Measurements from ENCODE around the gene LZTR1. TPM values are rescaled to one million over a fixed set of nuclear protein-coding genes. Genes with fewer than 3 reads are reported as not detected.

LZTR1 gene
- total and polyA plus RNA-seq, 2 donors = 14.7 to 49.2 TPM

DNA sequence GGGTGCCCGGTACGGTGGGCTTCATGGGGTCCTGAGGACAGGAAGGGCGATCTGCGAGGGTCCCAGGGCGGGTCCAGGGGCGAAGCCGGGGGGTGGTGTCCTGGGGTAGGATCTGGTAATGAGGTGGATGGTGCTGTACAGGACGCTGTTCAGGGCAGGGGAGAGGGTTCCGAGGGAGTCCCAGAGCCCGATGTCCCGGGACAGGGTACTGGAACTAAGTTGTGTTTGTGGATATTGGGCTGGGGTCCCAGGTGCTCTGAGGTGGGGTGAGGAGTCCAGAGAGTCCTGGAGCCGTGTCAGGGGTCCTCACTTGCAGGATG lies 426 bp downstream of the LZTR1 start:
- Histone ChIP-seq H3K27me3 (ENCODE audit: control insufficient read depth in 2 of 2, insufficient read depth in 1 of 2, low read length in 1 of 2) (peaks cover 0 to 22% of the 10 kb centered on the region in 2 donors), H3K4me1 (ENCODE audit: control insufficient read depth in 2 of 2, insufficient read depth in 2 of 2, low read length in 2 of 2) (peaks cover 14 to 31% of the 10 kb centered on the region in 2 donors), H3K27ac (ENCODE audit: low read depth in 1 of 2, low read length in 1 of 2) (no peak overlapping the region), H3K9me3 (ENCODE audit: control insufficient read depth in 2 of 2, insufficient read depth in 1 of 2, low read length in 1 of 2) (peaks cover 5 to 14% of the 10 kb centered on the region in 2 donors), H3K4me3 (ENCODE audit: low read length in 2 of 2) (peak overlapping the region; percentile 59 to 82), H3K36me3 (ENCODE audit: control insufficient read depth in 2 of 2, insufficient read depth in 2 of 2, low read length in 1 of 2) (peaks cover 11 to 20% of the 10 kb centered on the region in 2 donors)
- no peak for DNase-seq (ENCODE audit: low read depth in 6 of 9, low spot score in 9 of 9)
- 4% methylated on average over 12 of the region's 12 CpGs for WGBS

DNA sequence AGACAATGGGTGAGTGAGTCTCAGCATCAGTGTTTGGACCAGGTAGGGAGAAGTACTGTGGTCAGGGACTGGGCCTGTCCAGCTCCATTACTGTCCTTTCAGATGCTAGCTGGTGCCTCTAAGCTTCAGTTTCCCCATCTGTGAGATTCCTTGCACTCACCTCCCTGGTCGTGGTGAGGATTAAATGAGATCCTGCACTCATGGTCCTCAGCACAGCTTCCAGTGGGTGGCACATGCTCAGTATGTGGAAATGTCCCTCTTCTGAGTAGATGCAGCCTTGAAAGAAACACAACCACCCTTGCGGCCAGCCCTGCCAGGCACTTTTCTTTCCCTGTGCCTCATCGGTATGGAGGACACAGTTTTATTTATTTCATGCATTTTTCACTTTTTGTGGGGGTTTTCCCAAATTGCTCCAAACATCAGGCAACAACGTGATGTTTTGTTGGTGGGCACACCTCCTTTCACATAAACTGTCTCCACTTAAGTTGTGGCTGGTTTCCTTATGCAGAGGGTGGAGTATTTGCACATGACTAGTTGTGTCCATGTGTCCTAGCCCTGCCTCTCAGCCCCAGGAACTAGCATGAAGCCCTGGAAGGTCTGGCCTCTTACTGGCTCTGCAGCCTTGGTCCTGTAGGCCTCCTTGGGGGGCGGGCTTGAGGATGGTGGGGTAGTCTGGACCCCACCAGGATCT lies 1.1 kb downstream of the LZTR1 start:
- Histone ChIP-seq H3K36me3 (ENCODE audit: control insufficient read depth in 2 of 2, insufficient read depth in 2 of 2, low read length in 1 of 2) (peaks cover 15 to 27% of the 10 kb centered on the region in 2 donors), H3K4me3 (ENCODE audit: low read length in 2 of 2) (peak overlapping the region; percentile 59 to 82), H3K27ac (ENCODE audit: low read depth in 1 of 2, low read length in 1 of 2) (no peak overlapping the region), H3K27me3 (ENCODE audit: control insufficient read depth in 2 of 2, insufficient read depth in 1 of 2, low read length in 1 of 2) (peaks cover 0 to 17% of the 10 kb centered on the region in 2 donors), H3K4me1 (ENCODE audit: control insufficient read depth in 2 of 2, insufficient read depth in 2 of 2, low read length in 2 of 2) (peaks cover 14 to 31% of the 10 kb centered on the region in 2 donors), H3K9me3 (ENCODE audit: control insufficient read depth in 2 of 2, insufficient read depth in 1 of 2, low read length in 1 of 2) (peaks cover 5 to 13% of the 10 kb centered on the region in 2 donors)
- WGBS = 94% methylated on average over 5 of the region's 5 CpGs
- DNase-seq (ENCODE audit: low read depth in 6 of 9, low spot score in 9 of 9) = no peak

GRCh38 chr22:20985720-20986119 lies 3.6 kb downstream of the LZTR1 start:
- DNase-seq (ENCODE audit: low read depth in 6 of 9, low spot score in 9 of 9) = no peak
- peaks cover 14 to 18% of the 10 kb centered on the region in 2 donors for H3K4me1 ChIP-seq (ENCODE audit: control insufficient read depth in 2 of 2, insufficient read depth in 2 of 2, low read length in 2 of 2)
- no peak overlapping the region for H3K27ac ChIP-seq (ENCODE audit: low read depth in 1 of 2, low read length in 1 of 2)
- no peaks in the 10 kb centered on the region for H3K27me3 ChIP-seq (ENCODE audit: control insufficient read depth in 2 of 2, insufficient read depth in 1 of 2, low read length in 1 of 2)
- 99% methylated on average over 7 of the region's 7 CpGs for WGBS
- no peak overlapping the region for H3K4me3 ChIP-seq (ENCODE audit: low read length in 2 of 2)
- peaks cover 17 to 39% of the 10 kb centered on the region in 2 donors for H3K36me3 ChIP-seq (ENCODE audit: control insufficient read depth in 2 of 2, insufficient read depth in 2 of 2, low read length in 1 of 2)
- H3K9me3 ChIP-seq (ENCODE audit: control insufficient read depth in 2 of 2, insufficient read depth in 1 of 2, low read length in 1 of 2) = no peaks in the 10 kb centered on the region

GRCh38 chr22:20986365-20986764 lies 4.3 kb downstream of the LZTR1 start:
- Histone ChIP-seq H3K36me3 (ENCODE audit: control insufficient read depth in 2 of 2, insufficient read depth in 2 of 2, low read length in 1 of 2) (peaks cover 19 to 45% of the 10 kb centered on the region in 2 donors), H3K27ac (ENCODE audit: low read depth in 1 of 2, low read length in 1 of 2) (no peak overlapping the region), H3K9me3 (ENCODE audit: control insufficient read depth in 2 of 2, insufficient read depth in 1 of 2, low read length in 1 of 2) (no peaks in the 10 kb centered on the region), H3K27me3 (ENCODE audit: control insufficient read depth in 2 of 2, insufficient read depth in 1 of 2, low read length in 1 of 2) (no peaks in the 10 kb centered on the region), H3K4me1 (ENCODE audit: control insufficient read depth in 2 of 2, insufficient read depth in 2 of 2, low read length in 2 of 2) (peaks cover 9 to 12% of the 10 kb centered on the region in 2 donors), H3K4me3 (ENCODE audit: low read length in 2 of 2) (no peak overlapping the region)
- 97% methylated on average over 1 of the region's 1 CpG for WGBS
- DNase-seq (ENCODE audit: low read depth in 6 of 9, low spot score in 9 of 9) = no peak

- no peaks in the 10 kb centered on the region for H3K27me3 ChIP-seq (ENCODE audit: control insufficient read depth in 2 of 2, insufficient read depth in 1 of 2, low read length in 1 of 2)
- no peak overlapping the region for H3K27ac ChIP-seq (ENCODE audit: low read depth in 1 of 2, low read length in 1 of 2)
- DNase-seq (ENCODE audit: low read depth in 6 of 9, low spot score in 9 of 9) = no peak
- H3K36me3 ChIP-seq (ENCODE audit: control insufficient read depth in 2 of 2, insufficient read depth in 2 of 2, low read length in 1 of 2) = peaks cover 29 to 55% of the 10 kb centered on the region in 2 donors
- WGBS = 97% methylated on average over 14 of the region's 14 CpGs
- no peak overlapping the region for H3K4me3 ChIP-seq (ENCODE audit: low read length in 2 of 2)
- peaks cover 7 to 9% of the 10 kb centered on the region in 2 donors for H3K4me1 ChIP-seq (ENCODE audit: control insufficient read depth in 2 of 2, insufficient read depth in 2 of 2, low read length in 2 of 2)
- no peaks in the 10 kb centered on the region for H3K9me3 ChIP-seq (ENCODE audit: control insufficient read depth in 2 of 2, insufficient read depth in 1 of 2, low read length in 1 of 2)
Measured at GRCh38 chr22:20987375-20987774, 5.3 kb downstream of the LZTR1 start.

DNA sequence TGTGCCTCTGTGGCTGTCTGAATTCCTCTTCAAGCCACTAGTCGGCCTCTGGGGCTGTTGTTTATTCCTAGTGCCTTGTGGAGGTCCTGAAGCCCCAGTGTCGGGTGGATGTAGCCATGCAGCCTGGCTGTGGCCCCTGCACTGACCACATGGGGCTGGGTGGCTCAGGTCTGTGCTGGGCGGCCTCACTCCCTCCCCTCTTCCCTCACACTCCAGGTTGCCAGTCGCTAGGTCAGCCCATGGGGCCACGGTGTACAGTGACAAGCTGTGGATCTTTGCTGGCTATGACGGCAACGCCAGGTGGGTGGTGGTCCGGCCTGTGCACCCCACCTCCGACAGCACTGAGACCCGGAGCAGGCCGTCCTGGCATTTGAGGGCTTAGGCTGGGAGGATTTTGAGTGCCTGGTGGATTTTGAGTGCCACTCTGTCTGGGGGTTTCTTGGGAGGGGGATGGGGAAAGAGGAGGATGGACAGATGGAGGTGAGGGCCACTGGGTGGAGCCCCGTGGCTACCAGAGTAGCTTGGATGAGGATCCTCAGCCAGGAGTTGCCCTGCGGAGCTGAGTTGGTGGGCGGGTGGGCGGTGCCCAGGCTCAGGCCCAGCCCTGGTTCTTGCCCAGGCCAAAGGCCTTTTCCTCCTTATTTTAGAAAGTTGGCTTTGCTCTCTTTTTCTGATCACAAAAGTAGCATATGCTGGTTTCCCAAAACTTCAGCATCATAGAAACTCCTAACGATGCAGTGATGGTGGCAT lies 6.7 kb downstream of the LZTR1 start:
- Histone ChIP-seq H3K4me3 (ENCODE audit: low read length in 2 of 2) (no peak overlapping the region), H3K9me3 (ENCODE audit: control insufficient read depth in 2 of 2, insufficient read depth in 1 of 2, low read length in 1 of 2) (no peaks in the 10 kb centered on the region), H3K27me3 (ENCODE audit: control insufficient read depth in 2 of 2, insufficient read depth in 1 of 2, low read length in 1 of 2) (no peaks in the 10 kb centered on the region), H3K36me3 (ENCODE audit: control insufficient read depth in 2 of 2, insufficient read depth in 2 of 2, low read length in 1 of 2) (peaks cover 36 to 66% of the 10 kb centered on the region in 2 donors), H3K27ac (ENCODE audit: low read depth in 1 of 2, low read length in 1 of 2) (no peak overlapping the region), H3K4me1 (ENCODE audit: control insufficient read depth in 2 of 2, insufficient read depth in 2 of 2, low read length in 2 of 2) (no peaks in the 10 kb centered on the region)
- WGBS = 99% methylated on average over 16 of the region's 16 CpGs
- DNase-seq (ENCODE audit: low read depth in 6 of 9, low spot score in 9 of 9) = no peak

DNA sequence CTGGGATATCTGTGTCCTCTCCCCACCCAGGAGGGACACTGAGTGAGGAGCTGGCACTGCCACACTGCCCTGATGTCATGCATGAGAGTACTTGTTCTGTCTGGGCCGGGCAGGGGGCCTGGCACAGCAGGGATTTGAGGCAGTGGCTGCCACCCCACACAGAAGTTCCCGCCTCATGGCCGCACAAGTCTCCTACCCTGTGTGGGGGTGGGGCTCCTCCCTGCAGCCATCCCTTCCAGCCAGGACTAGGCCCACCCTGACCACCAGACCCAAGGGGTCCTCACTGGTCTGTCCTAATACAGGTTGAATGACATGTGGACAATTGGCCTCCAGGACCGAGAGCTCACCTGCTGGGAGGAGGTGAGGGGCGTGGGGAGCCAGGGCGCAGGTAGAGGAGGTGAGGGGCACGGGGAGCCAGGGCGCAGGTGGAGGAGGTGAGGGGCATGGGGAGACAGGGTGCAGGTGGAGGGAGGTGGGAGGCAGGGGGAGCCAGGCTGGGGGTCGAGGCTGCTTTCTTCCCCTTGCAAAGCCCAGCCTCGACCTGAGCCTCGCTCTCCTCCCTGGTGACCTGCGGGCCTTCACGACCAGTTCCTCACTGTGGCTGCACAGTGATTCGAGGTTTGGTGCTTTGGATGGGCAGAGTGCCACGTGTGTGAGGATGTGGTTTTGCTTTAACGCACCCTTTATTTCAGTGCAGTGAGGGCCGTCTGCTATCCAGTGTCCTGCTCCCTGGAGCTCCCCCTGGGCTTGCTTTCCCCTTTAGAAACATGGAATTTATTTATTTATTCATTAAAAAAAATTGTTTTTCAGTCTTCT lies 7.4 kb downstream of the LZTR1 start:
- WGBS = 55% methylated on average over 17 of the region's 17 CpGs
- Histone ChIP-seq H3K4me3 (ENCODE audit: low read length in 2 of 2) (no peak overlapping the region), H3K36me3 (ENCODE audit: control insufficient read depth in 2 of 2, insufficient read depth in 2 of 2, low read length in 1 of 2) (peaks cover 41 to 70% of the 10 kb centered on the region in 2 donors), H3K27me3 (ENCODE audit: control insufficient read depth in 2 of 2, insufficient read depth in 1 of 2, low read length in 1 of 2) (no peaks in the 10 kb centered on the region), H3K27ac (ENCODE audit: low read depth in 1 of 2, low read length in 1 of 2) (no peak overlapping the region), H3K4me1 (ENCODE audit: control insufficient read depth in 2 of 2, insufficient read depth in 2 of 2, low read length in 2 of 2) (no peaks in the 10 kb centered on the region), H3K9me3 (ENCODE audit: control insufficient read depth in 2 of 2, insufficient read depth in 1 of 2, low read length in 1 of 2) (no peaks in the 10 kb centered on the region)
- no peak for DNase-seq (ENCODE audit: low read depth in 6 of 9, low spot score in 9 of 9)

DNA sequence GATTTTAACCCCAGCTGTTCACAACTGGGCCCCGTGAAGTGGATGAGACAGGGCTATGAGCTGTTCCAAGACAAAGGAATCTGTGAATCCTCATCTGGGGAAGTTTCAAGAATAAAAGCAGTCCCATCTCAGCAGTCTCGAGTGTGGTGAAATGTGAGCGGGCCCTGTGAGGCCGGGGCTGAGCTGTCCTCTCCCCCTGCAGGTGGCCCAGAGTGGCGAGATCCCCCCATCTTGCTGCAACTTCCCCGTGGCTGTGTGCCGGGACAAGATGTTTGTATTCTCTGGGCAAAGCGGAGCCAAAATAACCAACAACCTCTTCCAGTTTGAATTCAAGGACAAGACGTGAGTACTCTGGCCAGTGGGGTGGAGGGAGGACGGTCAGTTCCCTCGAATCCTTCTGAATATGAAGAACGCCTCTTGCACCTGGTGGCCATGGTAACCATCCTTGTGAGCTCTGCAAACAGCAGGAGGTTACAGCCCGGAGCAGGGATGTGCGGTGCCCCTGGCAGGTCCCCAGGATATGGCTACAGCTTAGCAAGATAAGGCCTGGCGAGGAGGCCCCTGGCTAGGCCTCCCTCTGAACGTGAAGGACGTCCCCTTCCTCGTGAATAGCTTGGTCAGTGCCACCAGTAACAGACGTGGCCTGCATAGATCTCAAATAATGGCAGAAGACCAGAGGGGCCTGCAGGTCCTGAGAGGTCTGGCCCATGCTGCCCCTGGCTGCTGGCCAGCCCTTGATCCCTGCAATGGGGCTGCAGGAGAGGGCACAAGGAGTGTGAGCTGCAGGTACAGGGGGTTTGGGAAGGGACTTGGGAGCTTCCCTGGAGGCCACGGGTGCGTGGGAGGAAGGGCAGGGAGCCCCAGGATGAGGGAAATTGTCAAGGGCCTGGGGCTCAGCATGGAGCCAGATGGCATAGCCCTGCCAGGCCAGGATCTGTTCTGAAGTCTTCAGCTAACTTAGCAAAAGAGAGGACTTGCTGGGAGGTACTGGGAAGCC lies 8.4 kb downstream of the LZTR1 start:
- 94% methylated on average over 21 of the region's 21 CpGs for WGBS
- H3K36me3 ChIP-seq (ENCODE audit: control insufficient read depth in 2 of 2, insufficient read depth in 2 of 2, low read length in 1 of 2) = peaks cover 41 to 72% of the 10 kb centered on the region in 2 donors
- H3K27me3 ChIP-seq (ENCODE audit: control insufficient read depth in 2 of 2, insufficient read depth in 1 of 2, low read length in 1 of 2) = no peaks in the 10 kb centered on the region

More for the DNA sequence above, 8.4 kb downstream of the LZTR1 start:
- H3K4me3 ChIP-seq (ENCODE audit: low read length in 2 of 2) = no peak overlapping the region
- H3K9me3 ChIP-seq (ENCODE audit: control insufficient read depth in 2 of 2, insufficient read depth in 1 of 2, low read length in 1 of 2) = no peaks in the 10 kb centered on the region
- H3K4me1 ChIP-seq (ENCODE audit: control insufficient read depth in 2 of 2, insufficient read depth in 2 of 2, low read length in 2 of 2) = no peaks in the 10 kb centered on the region
- DNase-seq (ENCODE audit: low read depth in 6 of 9, low spot score in 9 of 9) = no peak
- H3K27ac ChIP-seq (ENCODE audit: low read depth in 1 of 2, low read length in 1 of 2) = no peak overlapping the region

All from thymus (tissue), 11 donors.